Smooth muscle cell of the coronary artery (primary cell): ENCODE measurements around the gene KRTAP4-16. TPM values are rescaled to one million over a fixed set of nuclear protein-coding genes. Genes with fewer than 3 reads are reported as not detected.

ENCODE experiments used
- total RNA-seq: library from RNA; depleted of rRNA; stranded (reverse); fragments of >200 nt; gene quantifications from 2 replicates; pipeline ENCODE4 v1.2.3, GENCODE V29; 2014; ENCODE audit warnings: low replicate concordance

KRTAP4-16 gene
- total RNA-seq: not detected in 2 replicates

GRCh38 chr17:41101586-41102259 lies at the start of gene KRTAP4-16:
TSS of gene KRTAP4-16 (minus strand) at chr17:41102209. CDS start at chr17:41102209, 0 bp downstream.

GRCh38 chr17:41149652-41149985 lies 47.6 kb upstream of the KRTAP4-16 start, which contains the start of gene KRTAP4-5:
TSS of gene KRTAP4-5 (minus strand) at chr17:41149825. CDS start at chr17:41149767, 58 bp downstream.

GRCh38 chr17:41140360-41141131 lies 38.5 kb upstream of the KRTAP4-16 start, which contains the start of gene KRTAP4-6:
TSS of gene KRTAP4-6 (minus strand) at chr17:41140544. CDS start at chr17:41140487, 57 bp downstream.

GRCh38 chr17:41123991-41124371 lies 22.0 kb upstream of the KRTAP4-16 start, which contains the start of gene KRTAP4-12:
TSS of gene KRTAP4-12 (minus strand) at chr17:41124182. CDS start at chr17:41124122, 60 bp downstream.

GRCh38 chr17:41117846-41118386 lies 15.9 kb upstream of the KRTAP4-16 start, which contains the start of gene KRTAP4-11:
TSS of gene KRTAP4-11 (minus strand) at chr17:41118373. CDS start at chr17:41118315, 58 bp downstream.

GRCh38 chr17:41105347-41105746 lies 3.3 kb upstream of the KRTAP4-16 start, which contains the start of gene KRTAP4-9:
TSS of gene KRTAP4-9 (plus strand) at chr17:41105389. CDS start at chr17:41105389, 0 bp downstream.

GRCh38 chr17:41098042-41098441 lies 4.0 kb downstream of the KRTAP4-16 start, which contains the start of gene KRTAP4-8:
TSS of gene KRTAP4-8 (minus strand) at chr17:41098142. CDS start at chr17:41098084, 58 bp downstream.

GRCh38 chr17:41084100-41084856 lies 17.7 kb downstream of the KRTAP4-16 start, which contains the start of gene KRTAP4-7:
TSS of gene KRTAP4-7 (plus strand) at chr17:41084150. CDS start at chr17:41084207, 57 bp downstream.

GRCh38 chr17:41065829-41066624 lies 36.0 kb downstream of the KRTAP4-16 start, which contains the start of gene KRTAP2-4:
TSS of gene KRTAP2-4 (minus strand) at chr17:41065879. CDS start at chr17:41065845, 34 bp downstream.

GRCh38 chr17:41060052-41060604 lies 41.9 kb downstream of the KRTAP4-16 start, which contains the start of gene KRTAP2-3:
TSS of gene KRTAP2-3 (minus strand) at chr17:41060114. CDS start at chr17:41060050, 64 bp downstream.

GRCh38 chr17:41055130-41055529 lies 46.9 kb downstream of the KRTAP4-16 start, which contains the start of gene KRTAP2-2:
TSS of gene KRTAP2-2 (minus strand) at chr17:41055230. CDS start at chr17:41055211, 19 bp downstream.

Other genes with a start within 250 kb of the KRTAP4-16 start
- under 0.01 TPM in 1 of 2 replicates, not detected in the other for gene KRT12, start 235.0 kb downstream of the KRTAP4-16 start, total RNA-seq
- gene KRT20, start 217.0 kb downstream of the KRTAP4-16 start, total RNA-seq: not detected in 2 replicates
- gene KRT23, start 164.6 kb downstream of the KRTAP4-16 start, total RNA-seq: not detected in 2 replicates
- 0.12 TPM in 1 of 2 replicates, not detected in the other for gene KRT39, start 135.3 kb downstream of the KRTAP4-16 start, total RNA-seq
- gene KRT40, start 117.9 kb downstream of the KRTAP4-16 start, total RNA-seq: not detected in 2 replicates
- not detected in 2 replicates for gene KRTAP3-3, start 108.0 kb downstream of the KRTAP4-16 start, total RNA-seq
- not detected in 2 replicates for gene KRTAP3-2, start 102.3 kb downstream of the KRTAP4-16 start, total RNA-seq
- not detected in 2 replicates for gene KRTAP3-1, start 93.1 kb downstream of the KRTAP4-16 start, total RNA-seq
- gene KRTAP1-5, start 75.0 kb downstream of the KRTAP4-16 start, total RNA-seq: not detected in 2 replicates
- gene KRTAP1-4, start 72.0 kb downstream of the KRTAP4-16 start, total RNA-seq: not detected in 2 replicates
- not detected in 2 replicates for gene KRTAP1-3, start 67.3 kb downstream of the KRTAP4-16 start, total RNA-seq
- not detected in 2 replicates for gene KRTAP1-1, start 60.8 kb downstream of the KRTAP4-16 start, total RNA-seq
- not detected in 2 replicates for gene KRTAP2-1, start 54.9 kb downstream of the KRTAP4-16 start, total RNA-seq
- gene KRTAP2-2, start 47.0 kb downstream of the KRTAP4-16 start, total RNA-seq: not detected in 2 replicates
- gene KRTAP2-3, start 42.1 kb downstream of the KRTAP4-16 start, total RNA-seq: not detected in 2 replicates
- not detected in 2 replicates for gene KRTAP2-4, start 36.3 kb downstream of the KRTAP4-16 start, total RNA-seq
- gene KRTAP4-7, start 18.1 kb downstream of the KRTAP4-16 start, total RNA-seq: not detected in 2 replicates
- gene KRTAP4-8, start 4.1 kb downstream of the KRTAP4-16 start, total RNA-seq: not detected in 2 replicates
- not detected in 2 replicates for gene KRTAP4-9, start 3.2 kb upstream of the KRTAP4-16 start, total RNA-seq
- gene KRTAP4-11, start 16.2 kb upstream of the KRTAP4-16 start, total RNA-seq: not detected in 2 replicates
- not detected in 2 replicates for gene KRTAP4-12, start 22.0 kb upstream of the KRTAP4-16 start, total RNA-seq
- not detected in 2 replicates for gene KRTAP4-6, start 38.3 kb upstream of the KRTAP4-16 start, total RNA-seq
- gene KRTAP4-5, start 47.6 kb upstream of the KRTAP4-16 start, total RNA-seq: not detected in 2 replicates
- not detected in 2 replicates for gene KRTAP4-4, start 58.5 kb upstream of the KRTAP4-16 start, total RNA-seq
- gene KRTAP4-3, start 66.0 kb upstream of the KRTAP4-16 start, total RNA-seq: not detected in 2 replicates
- not detected in 2 replicates for gene KRTAP4-2, start 76.0 kb upstream of the KRTAP4-16 start, total RNA-seq
- gene KRTAP4-1, start 82.7 kb upstream of the KRTAP4-16 start, total RNA-seq: not detected in 2 replicates
- gene KRTAP9-1, start 87.7 kb upstream of the KRTAP4-16 start, total RNA-seq: not detected in 2 replicates
- not detected in 2 replicates for gene KRTAP9-2, start 124.4 kb upstream of the KRTAP4-16 start, total RNA-seq
- not detected in 2 replicates for gene KRTAP9-3, start 130.2 kb upstream of the KRTAP4-16 start, total RNA-seq
- not detected in 2 replicates for gene KRTAP9-8, start 135.8 kb upstream of the KRTAP4-16 start, total RNA-seq
- not detected in 2 replicates for gene KRTAP9-4, start 147.5 kb upstream of the KRTAP4-16 start, total RNA-seq
- gene KRTAP9-9, start 153.2 kb upstream of the KRTAP4-16 start, total RNA-seq: not detected in 2 replicates
- gene KRTAP9-6, start 163.2 kb upstream of the KRTAP4-16 start, total RNA-seq: not detected in 2 replicates
- not detected in 2 replicates for gene KRTAP9-7, start 173.5 kb upstream of the KRTAP4-16 start, total RNA-seq
- not detected in 2 replicates for gene KRTAP29-1, start 200.6 kb upstream of the KRTAP4-16 start, total RNA-seq
- not detected in 2 replicates for gene KRTAP16-1, start 207.1 kb upstream of the KRTAP4-16 start, total RNA-seq
- gene KRTAP17-1, start 213.5 kb upstream of the KRTAP4-16 start, total RNA-seq: not detected in 2 replicates
- not detected in 2 replicates for gene KRT33A, start 248.6 kb upstream of the KRTAP4-16 start, total RNA-seq